Transverse colon (tissue), 4 donors: Measurements from ENCODE around the gene KCNN3.

Experiments used
- CTCF ChIP-seq, 5 experiments: fragments of 200-600 bp in 3 of 5; fragments of 450-650 bp in 2 of 5; sonication (generic) in 3 of 5; IDR thresholded peaks; 1 replicate in 2 of 5; 2 replicates in 3 of 5; pipeline ENCODE4 v1.5.1; 2016 to 2017; ENCODE audit warnings: antibody characterized with exemption in 5 of 5, inconsistent platforms in 3 of 5, mild to moderate bottlenecking in 2 of 5, moderate library complexity in 1 of 5
- EP300 ChIP-seq: sonication (generic); formaldehyde crosslinking; IDR thresholded peaks from one replicate; pipeline ENCODE4 v1.6.1; 2017; ENCODE audit warnings: antibody characterized with exemption, low read depth
- POLR2A ChIP-seq: fragments of 450-650 bp; IDR thresholded peaks from one replicate; pipeline ENCODE4 v1.6.1; 2016; ENCODE audit warnings: antibody characterized with exemption, mild to moderate bottlenecking, moderate library complexity
- POLR2AphosphoS5 ChIP-seq, 3 donors: sonication (generic); formaldehyde crosslinking; IDR thresholded peaks; one replicate each; pipeline ENCODE4 v1.6.1; 2016; ENCODE audit warnings: antibody characterized with exemption in 3 of 3

GRCh38 chr1:154857441-154858215, 12.5 kb downstream of the KCNN3 start:
- TF ChIP-seq CTCF (IDR thresholded peaks at IDR 0.05) = no peak
- no peak for TF ChIP-seq POLR2A
- TF ChIP-seq POLR2AphosphoS5 (IDR thresholded peaks at IDR 0.05) = no peak
- no peak for TF ChIP-seq EP300
